AG04450 (cell line): ENCODE measurements around the gene FUT2. TPM values are rescaled to one million over a fixed set of nuclear protein-coding genes. Genes with fewer than 3 reads are reported as not detected.
"Not testable (repeated sequence)": the region's sequence is repeated elsewhere in the genome, so short reads cannot be mapped to it uniquely, and the experiment has no call there.

Experiments used
- CTCF ChIA-PET: fragments of 300-600, 350-600 bp; formaldehyde crosslinking; extraction: SDS; loops from one replicate; lab custom pipeline; 2022; ENCODE audit warnings: antibody characterized with exemption, inconsistent platforms; lab: Charles Lee
- POLR2A ChIA-PET: fragments of 350-600 bp; formaldehyde crosslinking; extraction: SDS; loops from one replicate; lab custom pipeline; 2021; ENCODE audit warnings: antibody characterized with exemption, inconsistent platforms; lab: Yijun Ruan, JAX
- DNase-seq: peaks from one replicate; pipeline ENCODE4 v3.0.0-alpha.2; 2011; ENCODE audit warnings: low read depth, low spot score
- H3K27ac ChIP-seq: one replicate; pipeline ENCODE4 v1.5.1; 2012; ENCODE audit warnings: low read depth, low read length, control low read depth
- H3K27me3 ChIP-seq: one replicate; pipeline ENCODE4 v1.6.0; 2012; ENCODE audit warnings: low read length; ENCODE audit not compliant: control insufficient read depth, insufficient read depth
- H3K4me3 ChIP-seq: 2 replicates; pipeline ENCODE4 v1.5.1; 2011; ENCODE audit warnings: mild to moderate bottlenecking, low read depth, low read length, control low read depth
- H3K9me3 ChIP-seq: 2 replicates; pipeline ENCODE4 v1.5.1; 2012; ENCODE audit warnings: low read length; ENCODE audit not compliant: control insufficient read depth, insufficient read depth
- polyA plus RNA-seq: library from polyadenylated mRNA; depleted of rRNA; stranded (reverse); fragments of >200 nt; gene quantifications from 2 replicates; pipeline ENCODE4 v1.2.3, GENCODE V29; 2011
- TF ChIP-seq, protein P1 (sequence below): IDR thresholded peaks from 2 replicates; pipeline ENCODE4 v1.5.1; 2011; ENCODE audit warnings: low read depth, low read length, control low read depth, inconsistent platforms

The FUT2 gene
- polyA plus RNA-seq, 1 experiment, result not detected

DNA sequence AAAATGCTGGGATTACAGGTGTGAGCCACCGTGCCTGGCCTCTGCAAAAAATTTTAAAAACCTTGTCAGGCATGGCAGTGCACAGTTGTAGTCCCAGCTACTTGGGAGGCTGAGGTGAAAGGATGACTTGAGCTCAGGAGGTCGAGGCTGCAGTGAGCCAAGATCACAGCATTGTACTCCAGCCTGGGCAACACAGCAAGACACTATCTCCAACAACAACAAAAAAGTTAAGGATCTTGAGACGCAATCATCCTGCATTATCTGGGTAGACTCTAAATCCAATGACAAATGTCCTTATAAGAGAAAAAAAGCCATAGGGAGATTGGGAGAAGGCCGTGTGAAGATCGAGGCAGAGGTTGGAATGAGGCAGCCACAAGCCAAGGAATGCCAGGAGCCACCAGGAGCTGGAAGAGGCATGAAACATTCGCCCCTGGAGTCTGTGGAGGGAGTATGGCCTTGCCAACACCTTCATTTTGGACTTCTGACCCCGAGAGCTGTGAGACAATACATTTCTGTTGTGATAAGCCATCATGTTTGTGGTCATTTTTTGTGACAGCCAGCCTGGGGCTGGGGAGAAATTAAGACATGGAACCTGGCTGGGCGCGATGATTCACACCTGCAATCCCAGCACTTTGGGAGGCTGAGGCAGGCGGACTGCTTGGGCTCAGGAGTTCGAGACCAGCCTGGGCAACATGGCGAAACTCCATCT, 44.6 kb upstream of the FUT2 start:
- CTCF ChIA-PET, result interaction anchor here (0.7 kb wide), 1 partner anchor 24 kb away, joined by 5 read pairs; no protein-coding TSS in a partner anchor
- TF ChIP-seq, protein P1, sequence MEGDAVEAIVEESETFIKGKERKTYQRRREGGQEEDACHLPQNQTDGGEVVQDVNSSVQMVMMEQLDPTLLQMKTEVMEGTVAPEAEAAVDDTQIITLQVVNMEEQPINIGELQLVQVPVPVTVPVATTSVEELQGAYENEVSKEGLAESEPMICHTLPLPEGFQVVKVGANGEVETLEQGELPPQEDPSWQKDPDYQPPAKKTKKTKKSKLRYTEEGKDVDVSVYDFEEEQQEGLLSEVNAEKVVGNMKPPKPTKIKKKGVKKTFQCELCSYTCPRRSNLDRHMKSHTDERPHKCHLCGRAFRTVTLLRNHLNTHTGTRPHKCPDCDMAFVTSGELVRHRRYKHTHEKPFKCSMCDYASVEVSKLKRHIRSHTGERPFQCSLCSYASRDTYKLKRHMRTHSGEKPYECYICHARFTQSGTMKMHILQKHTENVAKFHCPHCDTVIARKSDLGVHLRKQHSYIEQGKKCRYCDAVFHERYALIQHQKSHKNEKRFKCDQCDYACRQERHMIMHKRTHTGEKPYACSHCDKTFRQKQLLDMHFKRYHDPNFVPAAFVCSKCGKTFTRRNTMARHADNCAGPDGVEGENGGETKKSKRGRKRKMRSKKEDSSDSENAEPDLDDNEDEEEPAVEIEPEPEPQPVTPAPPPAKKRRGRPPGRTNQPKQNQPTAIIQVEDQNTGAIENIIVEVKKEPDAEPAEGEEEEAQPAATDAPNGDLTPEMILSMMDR, result no peak

DNA sequence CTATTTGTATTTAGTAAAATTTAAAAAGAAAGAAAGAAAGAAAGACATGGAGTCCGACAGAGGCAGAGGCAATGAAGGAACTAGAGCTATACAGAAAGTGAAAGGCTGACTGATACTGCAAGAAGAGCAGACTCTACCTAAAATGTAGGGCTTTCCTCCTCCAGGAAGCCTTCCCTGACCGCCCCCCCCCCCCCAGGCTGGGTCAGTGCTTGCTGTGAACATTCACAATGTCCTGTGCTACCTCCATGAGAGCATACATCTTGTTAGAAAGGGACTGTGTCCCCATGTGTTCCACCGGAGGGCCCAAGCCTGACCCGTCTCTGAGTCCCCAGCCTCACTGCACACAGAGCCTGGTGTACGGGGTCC, 44.1 kb upstream of the FUT2 start:
- POLR2A ChIA-PET, result no interaction called here
- 0 out of 2 replicates have a peak, but pooled peaks cover 6% of the 10 kb centered on the region for H3K9me3 ChIP-seq
- H3K4me3 ChIP-seq, result no peak overlapping the region
- CTCF ChIA-PET, result no interaction called here
- TF ChIP-seq, protein P1, result no peak
- H3K27ac ChIP-seq, result no peak overlapping the region
- H3K27me3 ChIP-seq, result no peaks in the 10 kb centered on the region
- no peak for DNase-seq

More for the DNA sequence above, 44.6 kb upstream of the FUT2 start:
- H3K4me3 ChIP-seq, result no peak overlapping the region
- no peak overlapping the region for H3K27ac ChIP-seq
- POLR2A ChIA-PET, result no interaction called here
- H3K27me3 ChIP-seq, result no peaks in the 10 kb centered on the region
- 0 out of 2 replicates have a peak, but pooled peaks cover 6% of the 10 kb centered on the region for H3K9me3 ChIP-seq
- no peak for DNase-seq

- no peaks in the 10 kb centered on the region for H3K27me3 ChIP-seq
- DNase-seq, result no peak
- TF ChIP-seq, protein P1, result no peak
- H3K27ac ChIP-seq, result peak overlapping the region; percentile 21
- no peak overlapping the region for H3K4me3 ChIP-seq
- POLR2A ChIA-PET, result no interaction called here
- CTCF ChIA-PET, result no interaction called here
- H3K9me3 ChIP-seq, result 0 out of 2 replicates have a peak, but pooled peaks cover 6% of the 10 kb centered on the region
Observed at GRCh38 chr19:48654299-48655059, 41.3 kb upstream of the FUT2 start.

DNA sequence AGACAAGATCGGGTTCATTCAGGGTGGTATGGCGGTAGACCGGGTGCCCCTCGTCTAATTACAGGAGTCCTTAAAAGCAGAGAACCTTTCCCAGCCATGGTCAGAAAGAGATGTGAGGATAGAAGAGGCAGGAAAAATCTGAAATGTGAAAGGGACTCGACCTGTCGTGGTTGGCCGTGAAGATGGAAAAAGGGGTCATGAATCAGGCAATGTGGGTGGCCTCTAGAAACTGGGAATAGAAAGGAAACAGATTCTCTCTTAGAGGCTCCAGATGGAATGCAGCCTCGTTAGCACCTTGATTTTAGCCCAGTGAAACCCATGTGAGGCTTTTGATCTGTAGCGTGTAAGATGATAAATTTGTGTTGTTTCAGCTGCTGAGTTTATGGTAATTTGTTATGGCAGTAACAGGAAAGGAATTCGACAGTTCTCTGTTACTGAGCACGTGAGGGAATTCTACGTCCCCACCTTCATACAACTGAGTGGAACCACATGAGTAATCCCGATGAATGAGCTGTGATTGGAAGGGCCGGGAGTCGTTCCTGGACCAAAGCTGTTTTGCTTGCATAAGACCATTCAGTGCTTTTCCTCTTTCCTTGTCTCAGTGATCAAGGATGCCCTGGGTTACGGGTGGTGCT, 38.8 kb upstream of the FUT2 start:
- Histone ChIP-seq H3K27me3 (no peaks in the 10 kb centered on the region), H3K9me3 (no peaks in the 10 kb centered on the region), H3K27ac (peak overlapping the region; percentile 62), H3K4me3 (no peak overlapping the region)
- peak; percentile 83 for DNase-seq
- ChIA-PET CTCF (interaction anchor here (2.2 to 2.4 kb wide), 2 partner anchors 11 to 18 kb away, joined by 5 to 7 read pairs; partner anchors contain the start of gene CA11), POLR2A (interaction anchor here (0.6 to 1.1 kb wide), 4 partner anchors 20 to 108 kb away, joined by 3 to 12 read pairs (median 4); partner anchors contain the start of genes RPL18 and SPHK2)
- TF ChIP-seq, protein P1, result no peak

- not testable (repeated sequence) for H3K9me3 ChIP-seq, H3K27ac ChIP-seq, H3K4me3 ChIP-seq, DNase-seq, H3K27me3 ChIP-seq
- POLR2A ChIA-PET, result interaction anchor here (0.6 to 1.1 kb wide), 2 partner anchors 21 to 39 kb away, joined by 3 to 5 read pairs; partner anchors contain the start of genes RPL18 and SPHK2
- CTCF ChIA-PET, result interaction anchor here (2.2 to 2.4 kb wide), 2 partner anchors 12 to 17 kb away, joined by 5 to 7 read pairs; partner anchors contain the start of gene CA11
Observed at GRCh38 chr19:48657828-48658227, 37.9 kb upstream of the FUT2 start.
